Nucleus accumbens (tissue), 56 donors: ENCODE measurements around the gene LTBR.

Experiments
- DNase-seq, 56 donors: peaks; one replicate each; lab custom pipeline; 2025; lab: John Stamatoyannopoulos, UW

Gene LTBR

DNA sequence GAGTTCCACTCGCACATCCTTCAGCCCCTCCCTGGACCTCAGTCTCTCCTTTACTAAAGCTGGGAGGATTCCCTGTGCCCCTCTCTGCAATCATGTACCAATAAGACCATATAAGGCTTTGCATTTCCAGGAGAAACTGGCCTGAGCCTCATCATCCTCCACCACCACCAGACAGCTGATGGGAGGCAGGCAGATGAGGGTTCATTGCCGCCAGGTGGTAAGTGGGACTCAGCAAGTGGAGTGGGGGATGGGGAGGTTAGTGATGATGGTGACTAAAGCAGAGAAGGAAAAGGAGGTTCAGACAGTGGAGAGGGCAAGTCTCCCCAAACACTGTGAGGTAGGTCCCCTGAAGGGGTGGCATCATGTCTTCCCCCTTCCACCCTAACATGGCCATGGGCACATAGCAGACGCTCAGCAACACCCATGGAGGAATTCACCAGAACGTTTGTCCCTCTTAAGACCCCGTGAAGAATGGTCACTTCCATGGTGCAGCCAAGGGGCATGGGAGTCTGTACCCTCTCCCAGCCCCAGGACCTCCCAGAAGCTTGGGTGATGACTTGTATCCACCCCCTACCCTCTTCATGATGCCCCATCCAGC lies 37.6 kb upstream of the LTBR start:
- DNase-seq: no peak

- DNase-seq: no peak
Measured at GRCh38 chr12:6346942-6347341, 37.0 kb upstream of the LTBR start.

GRCh38 chr12:6347367-6348338 lies 36.3 kb upstream of the LTBR start:
- no peak for DNase-seq

GRCh38 chr12:6351622-6352021 lies 32.3 kb upstream of the LTBR start:
- DNase-seq: no peak

DNA sequence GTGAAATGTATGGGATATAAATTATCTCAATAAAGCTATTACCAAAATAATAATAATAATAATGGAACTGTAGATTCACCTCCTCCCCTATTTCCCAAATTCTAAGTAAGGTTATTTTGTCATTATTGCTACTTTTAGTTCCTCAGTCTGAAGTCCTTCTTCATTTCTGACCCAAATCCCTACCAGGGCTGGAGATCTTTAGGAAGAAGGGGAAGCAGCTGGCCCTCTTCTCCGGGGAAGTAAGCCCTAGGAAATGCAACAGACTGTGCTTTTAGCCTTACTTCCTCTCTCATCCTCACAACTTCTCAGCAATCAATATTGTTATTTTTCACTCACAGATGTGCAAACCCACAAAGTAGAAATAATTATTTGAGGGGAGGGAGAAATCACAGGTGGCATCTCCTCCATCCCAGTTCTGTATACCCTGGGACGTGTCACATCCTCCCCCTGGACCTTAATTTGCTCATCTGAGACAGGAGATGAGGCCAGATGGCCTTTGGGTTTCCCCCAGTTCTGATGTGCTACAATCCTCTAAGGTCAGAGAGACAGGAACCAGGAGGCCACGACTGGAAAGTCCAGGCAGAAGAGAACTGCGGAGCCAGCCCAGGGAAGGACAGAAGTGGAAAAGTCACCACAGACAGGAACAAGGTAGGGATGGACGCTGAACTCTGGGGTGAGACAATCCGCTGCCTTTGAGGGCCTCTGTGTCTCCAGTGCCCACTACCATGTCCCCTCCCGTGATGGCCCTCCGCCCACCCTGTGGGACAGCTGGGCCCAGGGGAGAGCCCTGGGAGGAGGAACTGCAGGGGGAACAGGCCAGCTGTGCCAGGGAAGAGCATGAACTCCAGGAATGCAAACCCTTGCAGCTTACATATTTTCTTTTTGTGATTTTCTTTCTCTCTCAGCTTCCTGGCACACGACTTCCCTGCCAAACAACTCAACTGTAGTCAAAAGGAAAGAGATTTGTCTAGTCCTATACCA lies 31.5 kb upstream of the LTBR start:
- DNase-seq: peak in 1 of 56 donors; percentile 19

GRCh38 chr12:6354495-6355393 lies 29.2 kb upstream of the LTBR start:
- DNase-seq: no peak

GRCh38 chr12:6355491-6356373 lies 28.2 kb upstream of the LTBR start:
- DNase-seq: no peak

DNA sequence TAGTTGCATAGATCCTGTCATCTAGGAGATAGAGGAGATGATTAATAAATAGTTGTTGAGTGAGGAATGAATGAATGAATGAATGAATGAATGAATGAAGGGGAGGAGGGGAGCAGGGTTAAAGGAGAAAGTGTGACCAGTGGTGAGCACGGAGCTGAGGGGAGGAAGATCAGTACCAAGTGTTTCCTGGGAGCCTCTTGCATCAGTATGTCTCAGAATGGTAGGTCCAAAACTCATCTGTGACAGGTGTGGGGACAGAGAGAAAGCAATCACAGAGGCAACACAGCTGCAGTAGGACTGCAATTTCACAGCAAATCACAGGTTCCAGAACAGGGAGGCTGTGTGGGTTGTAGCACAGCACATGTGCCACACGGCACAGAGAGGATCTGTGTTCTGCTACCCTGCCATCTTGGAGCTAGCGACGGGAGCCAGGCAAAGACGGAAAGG lies 27.6 kb upstream of the LTBR start:
- DNase-seq: no peak

- no peak for DNase-seq
Measured at GRCh38 chr12:6358881-6359280, 25.1 kb upstream of the LTBR start.

DNA sequence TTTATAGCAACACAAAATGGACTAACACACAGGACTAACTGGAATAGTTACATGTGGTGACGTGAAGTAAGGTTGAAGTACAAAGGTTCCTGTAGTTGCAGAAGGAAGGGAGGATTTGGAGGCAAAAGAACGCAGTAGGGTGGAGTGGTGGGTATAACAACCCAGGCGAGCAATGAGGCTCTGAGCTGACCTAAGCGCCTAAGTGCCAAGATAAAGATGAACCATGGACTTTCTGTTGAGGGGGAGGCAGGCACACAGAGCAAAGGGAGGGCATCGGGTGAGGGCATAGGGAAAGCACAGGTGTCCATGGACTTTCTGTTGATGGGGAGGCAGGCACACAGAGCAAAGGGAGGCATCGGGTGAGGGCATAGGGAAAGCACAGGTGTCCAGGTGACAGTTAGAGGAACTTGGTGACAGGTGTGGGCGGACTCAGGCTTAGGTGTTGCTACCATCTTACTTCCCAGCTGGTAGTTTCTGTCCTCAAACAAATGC lies 23.8 kb upstream of the LTBR start:
- no peak for DNase-seq

DNA sequence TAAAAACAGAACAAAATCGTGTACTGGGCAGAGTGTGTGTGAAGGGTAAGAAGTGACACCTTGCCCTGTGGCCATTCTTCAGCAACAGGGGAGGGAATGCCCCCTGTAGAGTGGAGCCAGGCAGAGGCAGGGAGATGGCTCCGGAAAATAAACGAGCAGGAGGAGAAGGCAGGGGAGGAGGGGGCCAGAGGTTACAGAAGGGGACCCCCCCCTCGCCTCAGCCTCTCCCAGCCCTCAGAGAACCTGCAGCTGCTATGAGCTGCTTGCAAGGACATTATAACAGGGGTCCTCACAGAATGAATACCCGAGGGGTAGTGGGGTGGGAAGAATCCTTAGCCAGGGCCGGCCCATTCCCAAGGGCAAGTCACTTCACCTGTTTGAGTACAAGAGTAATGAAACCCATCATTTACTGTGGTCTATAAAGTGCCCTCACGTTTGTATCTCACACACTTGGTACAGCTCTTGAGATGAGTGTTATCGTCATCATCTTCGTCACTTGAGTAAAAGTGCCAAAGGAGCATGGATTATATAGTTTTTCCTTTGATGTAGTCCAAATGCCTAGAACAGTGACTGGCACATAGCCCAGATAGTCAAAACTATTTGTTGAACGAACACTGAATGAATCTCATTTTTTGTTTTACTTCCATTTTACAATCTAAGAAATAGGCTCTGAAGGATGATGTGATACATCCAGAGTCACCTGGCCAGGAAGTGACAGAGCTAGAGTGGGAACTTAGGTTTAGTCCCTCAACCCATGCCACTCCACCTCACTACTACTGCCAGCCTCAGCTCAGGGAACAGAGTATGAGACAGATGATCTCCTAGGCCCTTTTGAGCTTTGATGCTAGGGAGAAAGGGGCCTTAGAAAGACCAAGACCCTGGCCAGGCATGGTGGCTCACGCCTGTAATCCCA lies 23.1 kb upstream of the LTBR start:
- DNase-seq: no peak

DNA sequence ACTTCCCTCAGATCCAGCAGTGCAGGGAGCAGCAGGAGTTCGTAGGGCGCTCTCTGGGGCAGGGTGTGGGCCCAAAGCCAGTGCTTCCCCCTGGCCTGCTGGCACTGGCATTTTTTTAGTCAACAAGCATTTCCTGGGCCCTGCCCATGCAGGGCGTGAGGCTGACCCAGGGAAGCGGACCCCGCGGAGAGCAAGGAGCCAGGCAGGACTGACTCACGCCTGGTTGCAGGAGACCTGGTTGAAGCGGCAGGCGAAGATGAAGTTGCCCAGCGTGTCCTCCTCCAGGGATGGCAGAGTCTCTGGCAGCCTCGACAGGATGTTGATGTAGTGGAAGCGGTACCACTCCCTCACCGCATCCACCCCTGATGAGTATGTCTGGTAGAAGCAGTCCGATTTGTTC lies 22.1 kb upstream of the LTBR start:
- no peak for DNase-seq

- no peak for DNase-seq
Measured at GRCh38 chr12:6362403-6362802, 21.6 kb upstream of the LTBR start.

GRCh38 chr12:6363010-6363329 lies 21.0 kb upstream of the LTBR start:
- no peak for DNase-seq

GRCh38 chr12:6363330-6364043 lies 20.5 kb upstream of the LTBR start:
- DNase-seq: peak in 6 of 56 donors; percentile 10 to 53 (median 22)

DNA sequence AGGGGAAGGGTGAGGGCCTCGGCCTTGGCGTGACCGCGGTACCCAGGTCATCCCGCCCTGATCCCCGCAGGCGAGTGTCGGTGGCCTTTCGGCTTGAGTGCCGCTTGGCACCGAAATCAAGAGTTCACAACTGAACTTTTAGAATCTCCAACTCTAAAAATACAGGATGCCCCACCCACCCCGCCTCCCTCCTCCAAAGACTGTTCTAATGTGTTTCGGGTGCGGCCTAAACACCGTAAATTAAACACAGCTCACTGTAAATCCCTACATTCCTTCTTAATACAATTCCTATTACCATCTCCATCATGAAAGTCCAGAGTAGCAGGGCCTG lies 20.0 kb upstream of the LTBR start:
- DNase-seq: no peak
